Neural crest cell (in vitro differentiated cells): ENCODE measurements around the gene IFNA4. TPM values are rescaled to one million over a fixed set of nuclear protein-coding genes. Genes with fewer than 3 reads are reported as not detected.

Experiments used
- DNase-seq: peaks from one replicate; pipeline ENCODE4 v3.0.0; 2021; ENCODE audit warnings: low read depth, mixed read lengths, low spot score
- H3K27ac Mint-ChIP-seq: one replicate; pipeline ENCODE4 v1.8.0; 2021; ENCODE audit warnings: mild to moderate bottlenecking, mixed read lengths; ENCODE audit not compliant: unreplicated experiment
- H3K27me3 Mint-ChIP-seq: 2 replicates; pipeline ENCODE4 v1.8.0; 2021; ENCODE audit warnings: low read depth, mild to moderate bottlenecking, mixed read lengths
- H3K36me3 Mint-ChIP-seq: 2 replicates; pipeline ENCODE4 v1.8.0; 2021; ENCODE audit warnings: low read depth, mild to moderate bottlenecking, mixed read lengths
- H3K4me1 Mint-ChIP-seq: 2 replicates; pipeline ENCODE4 v1.8.0; 2021; ENCODE audit warnings: mixed read lengths
- H3K4me3 Mint-ChIP-seq: one replicate; pipeline ENCODE4 v1.8.0; 2021; ENCODE audit warnings: mild to moderate bottlenecking, mixed read lengths
- H3K9me3 Mint-ChIP-seq: 2 replicates; pipeline ENCODE4 v1.8.0; 2021; ENCODE audit warnings: mixed read lengths
- total RNA-seq: library from RNA; stranded (reverse); gene quantifications from 2 replicates; pipeline ENCODE4 v1.2.1, GENCODE V29; 2021
- TF ChIP-seq, protein P1 (sequence below): fragments of 200-600 bp; sonication (generic); conservative IDR thresholded peaks from 2 replicates; pipeline ENCODE4 v1.5.0; 2021; ENCODE audit warnings: antibody characterized with exemption, mild to moderate bottlenecking

IFNA4 gene
- total RNA-seq, 1 donor from 2014 or later, result not detected

DNA sequence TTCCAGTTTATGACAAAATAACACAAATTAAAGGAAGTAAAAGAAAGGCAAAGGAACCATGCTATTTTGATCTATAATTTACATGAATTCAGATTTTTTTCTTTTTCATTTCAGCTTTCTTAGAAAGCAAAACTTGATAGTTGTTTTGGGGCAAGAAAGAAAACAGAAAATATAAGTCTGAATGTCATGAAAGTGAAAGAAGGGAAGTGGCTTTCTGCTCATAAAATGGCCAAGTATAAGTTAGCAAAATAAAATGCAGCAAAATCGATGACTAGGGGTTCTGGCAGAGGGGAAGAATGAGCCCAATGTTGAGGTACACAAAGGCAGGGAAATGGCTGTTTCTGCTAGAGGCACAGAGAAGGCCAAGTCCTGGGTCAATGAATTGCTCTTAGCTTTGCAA is 42.8 kb downstream of the IFNA4 start:
- DNase-seq, result no peak
- TF ChIP-seq, protein P1, sequence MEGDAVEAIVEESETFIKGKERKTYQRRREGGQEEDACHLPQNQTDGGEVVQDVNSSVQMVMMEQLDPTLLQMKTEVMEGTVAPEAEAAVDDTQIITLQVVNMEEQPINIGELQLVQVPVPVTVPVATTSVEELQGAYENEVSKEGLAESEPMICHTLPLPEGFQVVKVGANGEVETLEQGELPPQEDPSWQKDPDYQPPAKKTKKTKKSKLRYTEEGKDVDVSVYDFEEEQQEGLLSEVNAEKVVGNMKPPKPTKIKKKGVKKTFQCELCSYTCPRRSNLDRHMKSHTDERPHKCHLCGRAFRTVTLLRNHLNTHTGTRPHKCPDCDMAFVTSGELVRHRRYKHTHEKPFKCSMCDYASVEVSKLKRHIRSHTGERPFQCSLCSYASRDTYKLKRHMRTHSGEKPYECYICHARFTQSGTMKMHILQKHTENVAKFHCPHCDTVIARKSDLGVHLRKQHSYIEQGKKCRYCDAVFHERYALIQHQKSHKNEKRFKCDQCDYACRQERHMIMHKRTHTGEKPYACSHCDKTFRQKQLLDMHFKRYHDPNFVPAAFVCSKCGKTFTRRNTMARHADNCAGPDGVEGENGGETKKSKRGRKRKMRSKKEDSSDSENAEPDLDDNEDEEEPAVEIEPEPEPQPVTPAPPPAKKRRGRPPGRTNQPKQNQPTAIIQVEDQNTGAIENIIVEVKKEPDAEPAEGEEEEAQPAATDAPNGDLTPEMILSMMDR, result no peak
- Mint-ChIP-seq H3K4me1 (no peaks in the 10 kb centered on the region), H3K27me3 (no peaks in the 10 kb centered on the region), H3K4me3 (no peak overlapping the region), H3K9me3 (peaks cover 16% of the 10 kb centered on the region), H3K36me3 (peaks cover 3% of the 10 kb centered on the region), H3K27ac (no peak overlapping the region)

DNA sequence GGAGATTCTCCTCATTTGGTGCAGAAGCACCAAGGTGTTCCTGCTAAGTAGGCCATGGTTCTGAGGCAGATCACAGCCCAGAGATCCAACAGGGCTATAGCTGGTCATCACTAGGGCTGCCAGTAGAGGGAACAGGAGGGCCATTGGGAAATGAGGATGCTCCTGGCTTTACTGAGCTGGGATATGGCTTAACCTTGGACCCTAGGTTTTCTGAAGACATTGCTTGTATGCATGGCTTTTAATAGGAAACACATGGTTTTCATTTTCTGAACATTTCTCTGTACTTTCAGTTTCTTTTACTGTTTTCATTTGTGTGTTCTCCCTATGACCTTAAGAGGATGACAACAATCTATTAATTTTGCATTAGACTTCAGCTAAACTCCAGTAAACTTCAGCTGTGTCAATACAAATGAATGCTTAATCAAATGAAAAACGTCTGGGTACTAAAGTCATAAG is 45.9 kb downstream of the IFNA4 start, which contains the start of gene IFNW1:
IFNW1 (minus strand) TSS at position 406 of the 456 bp plus-strand sequence; CDS start at position 144, 262 bp downstream.
- H3K27me3 Mint-ChIP-seq, result no peaks in the 10 kb centered on the region
- no peak within 1 kb of the TSS for H3K4me3 Mint-ChIP-seq
- H3K27ac Mint-ChIP-seq, result no peak within 1 kb of the TSS
- TF ChIP-seq, protein P1, result peak; percentile 13
- H3K9me3 Mint-ChIP-seq, result no peaks in the 10 kb centered on the region
- no peak for DNase-seq
- H3K4me1 Mint-ChIP-seq, result no peaks in the 10 kb centered on the region
- no peaks in the 10 kb centered on the region for H3K36me3 Mint-ChIP-seq

DNA sequence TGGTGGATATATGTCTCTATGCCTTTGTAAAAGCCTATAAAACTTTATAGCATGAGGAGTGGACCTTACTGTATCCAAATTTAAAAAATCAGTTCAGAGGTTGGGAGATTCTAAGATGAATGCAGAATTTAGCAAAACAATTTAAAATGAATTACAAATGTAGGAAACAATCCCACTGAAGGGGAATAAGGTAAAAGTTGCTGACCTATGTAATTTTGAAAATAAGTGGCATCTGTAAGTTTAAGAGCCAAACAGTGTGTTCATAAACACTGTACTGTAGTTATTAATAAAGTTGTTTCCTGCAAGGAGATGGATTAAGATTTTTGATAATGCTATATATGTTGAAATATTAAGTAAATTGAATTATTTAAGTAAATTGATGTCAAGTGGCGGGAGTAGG is 50.4 kb downstream of the IFNA4 start:
- TF ChIP-seq, protein P1, result no peak
- no peak for DNase-seq
- H3K4me3 Mint-ChIP-seq, result no peak overlapping the region

More for the DNA sequence above, 50.4 kb downstream of the IFNA4 start:
- H3K36me3 Mint-ChIP-seq, result no peaks in the 10 kb centered on the region
- no peaks in the 10 kb centered on the region for H3K4me1 Mint-ChIP-seq
- H3K9me3 Mint-ChIP-seq, result peaks cover 2% of the 10 kb centered on the region
- H3K27ac Mint-ChIP-seq, result no peak overlapping the region
- H3K27me3 Mint-ChIP-seq, result no peaks in the 10 kb centered on the region

Other genes starting within 250 kb of the IFNA4 start
- gene HACD4, start 155.9 kb downstream of the IFNA4 start, total RNA-seq, result 0.72 and 0.75 TPM in 2 replicates
- gene IFNB1, start 109.6 kb downstream of the IFNA4 start, total RNA-seq, result not detected in 2 replicates
- not detected in 2 replicates for gene IFNW1, start 45.8 kb downstream of the IFNA4 start, total RNA-seq
- gene IFNA21, start 20.9 kb downstream of the IFNA4 start, total RNA-seq, result not detected in 2 replicates
- not detected in 2 replicates for gene IFNA7, start 14.6 kb upstream of the IFNA4 start, total RNA-seq
- not detected in 2 replicates for gene IFNA10, start 19.6 kb upstream of the IFNA4 start, total RNA-seq
- not detected in 2 replicates for gene IFNA16, start 29.7 kb upstream of the IFNA4 start, total RNA-seq
- gene IFNA17, start 40.6 kb upstream of the IFNA4 start, total RNA-seq, result not detected in 2 replicates
- gene IFNA14, start 52.4 kb upstream of the IFNA4 start, total RNA-seq, result not detected in 2 replicates
- gene IFNA5, start 117.7 kb upstream of the IFNA4 start, total RNA-seq, result not detected in 2 replicates
- 31.0 and 31.7 TPM in 2 replicates for gene KLHL9, start 147.8 kb upstream of the IFNA4 start, total RNA-seq
- gene IFNA6, start 163.3 kb upstream of the IFNA4 start, total RNA-seq, result not detected in 2 replicates
- not detected in 2 replicates for gene IFNA13, start 180.5 kb upstream of the IFNA4 start, total RNA-seq
- gene IFNA2, start 197.8 kb upstream of the IFNA4 start, total RNA-seq, result not detected in 2 replicates
- gene IFNA8, start 221.5 kb upstream of the IFNA4 start, total RNA-seq, result not detected in 2 replicates